ENCODE measurements around the gene DIAPH3. TPM values are rescaled to one million over a fixed set of nuclear protein-coding genes. Genes with fewer than 3 reads are reported as not detected.

Gene DIAPH3
- total and polyA plus RNA-seq, 2 donors (not counting 1 experiment from before 2014, with no cell fraction given): 0.03 to 0.10 TPM

DNA sequence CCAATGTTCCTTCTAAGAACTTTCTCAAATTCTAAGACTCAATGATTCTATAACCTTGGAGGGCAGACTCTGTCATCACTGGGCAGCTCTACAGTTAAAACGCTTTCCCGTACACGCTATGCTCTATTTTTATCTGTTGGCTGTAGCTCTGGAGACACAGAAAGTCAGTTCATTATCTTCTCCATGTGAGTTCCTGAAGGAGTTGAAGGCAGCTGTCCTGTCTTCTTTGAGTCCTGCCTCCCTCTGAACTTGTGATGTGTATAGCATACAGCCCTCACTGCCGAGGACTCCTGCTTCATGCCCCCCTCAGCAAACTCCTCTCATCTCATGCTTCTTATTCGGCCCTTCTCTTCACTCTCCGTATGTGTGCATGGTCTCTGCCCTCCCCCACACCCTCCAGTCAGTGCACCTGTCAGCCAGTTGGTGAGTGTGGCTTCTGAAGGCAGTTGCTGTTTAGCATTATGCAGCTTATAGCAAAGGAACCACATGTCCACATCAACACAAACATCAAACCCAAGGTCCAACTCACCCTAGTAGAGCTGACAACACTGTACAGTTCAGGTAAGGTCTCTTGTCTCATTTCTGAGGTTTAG lies 504.9 kb downstream of the DIAPH3 start:
- H3K27me3 ChIP-seq (replicated peaks in 1 of 4; ENCODE audit: control extremely low read depth in 1 of 4, control insufficient read depth in 3 of 4, insufficient read depth in 4 of 4, low read length in 3 of 4): no peaks in the 10 kb centered on the region
- H4K20me1 ChIP-seq (ENCODE audit: control insufficient read depth, insufficient read depth, low read length, poor library complexity, severe bottlenecking): no peaks in the 10 kb centered on the region
- no peak for DNase-seq
- H3K79me2 ChIP-seq (ENCODE audit: control insufficient read depth, insufficient read depth, low read length): no peaks in the 10 kb centered on the region
- H3K9me3 ChIP-seq (ENCODE audit: control extremely low read depth in 1 of 3, control insufficient read depth in 2 of 3, insufficient read depth in 1 of 3, low read length in 2 of 3): no peaks in the 10 kb centered on the region
- H3K9ac ChIP-seq (ENCODE audit: low read length): no peak overlapping the region
- H3K36me3 ChIP-seq (replicated peaks in 1 of 2; ENCODE audit: control extremely low read depth in 1 of 2, control insufficient read depth in 1 of 2, extremely low read depth in 1 of 2, insufficient read depth in 2 of 2, low read length in 1 of 2): no peaks in the 10 kb centered on the region
- no peak overlapping the region for H3K27ac ChIP-seq (ENCODE audit: low read length in 2 of 2)
- Mint-ChIP-seq H3K4me3 (no peak overlapping the region), H3K4me1 (no peaks in the 10 kb centered on the region), H3K27me3 (no peaks in the 10 kb centered on the region), H3K27ac (no peak overlapping the region), H3K9me3 (ENCODE audit: insufficient read depth) (no peaks in the 10 kb centered on the region)
- intact Hi-C loops (cut with micrococcal nuclease): no loop called here
- no peak for TF ChIP-seq EZH2 (IDR thresholded peaks at IDR 0.05; ENCODE audit: borderline replicate concordance, insufficient read depth, low read depth, low read length, poor library complexity, severe bottlenecking)
- TF ChIP-seq, protein P1, sequence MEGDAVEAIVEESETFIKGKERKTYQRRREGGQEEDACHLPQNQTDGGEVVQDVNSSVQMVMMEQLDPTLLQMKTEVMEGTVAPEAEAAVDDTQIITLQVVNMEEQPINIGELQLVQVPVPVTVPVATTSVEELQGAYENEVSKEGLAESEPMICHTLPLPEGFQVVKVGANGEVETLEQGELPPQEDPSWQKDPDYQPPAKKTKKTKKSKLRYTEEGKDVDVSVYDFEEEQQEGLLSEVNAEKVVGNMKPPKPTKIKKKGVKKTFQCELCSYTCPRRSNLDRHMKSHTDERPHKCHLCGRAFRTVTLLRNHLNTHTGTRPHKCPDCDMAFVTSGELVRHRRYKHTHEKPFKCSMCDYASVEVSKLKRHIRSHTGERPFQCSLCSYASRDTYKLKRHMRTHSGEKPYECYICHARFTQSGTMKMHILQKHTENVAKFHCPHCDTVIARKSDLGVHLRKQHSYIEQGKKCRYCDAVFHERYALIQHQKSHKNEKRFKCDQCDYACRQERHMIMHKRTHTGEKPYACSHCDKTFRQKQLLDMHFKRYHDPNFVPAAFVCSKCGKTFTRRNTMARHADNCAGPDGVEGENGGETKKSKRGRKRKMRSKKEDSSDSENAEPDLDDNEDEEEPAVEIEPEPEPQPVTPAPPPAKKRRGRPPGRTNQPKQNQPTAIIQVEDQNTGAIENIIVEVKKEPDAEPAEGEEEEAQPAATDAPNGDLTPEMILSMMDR (IDR thresholded peaks at IDR 0.05): no peak
- H3K4me2 ChIP-seq (replicated peaks; ENCODE audit: low read depth, low read length, poor library complexity, severe bottlenecking): no peak overlapping the region
- H3K4me1 ChIP-seq (ENCODE audit: control insufficient read depth in 2 of 2, insufficient read depth in 2 of 2, low read length in 2 of 2): no peaks in the 10 kb centered on the region
- no peak overlapping the region for H2AFZ ChIP-seq (ENCODE audit: insufficient read depth, low read depth, low read length, poor library complexity, severe bottlenecking)
- ChIA-PET CTCF (no interaction called here), POLR2A (no interaction called here)
- no peak overlapping the region for H3K4me3 ChIP-seq (ENCODE audit: control extremely low read depth in 1 of 5, extremely low read depth in 1 of 5, insufficient read depth in 1 of 5, low read depth in 2 of 5, low read length in 4 of 5)
- ATAC-seq (ENCODE audit: low read depth): no peak
- 93% methylated on average over 3 of the region's 6 CpGs for WGBS (ENCODE audit: insufficient coverage)

DNA sequence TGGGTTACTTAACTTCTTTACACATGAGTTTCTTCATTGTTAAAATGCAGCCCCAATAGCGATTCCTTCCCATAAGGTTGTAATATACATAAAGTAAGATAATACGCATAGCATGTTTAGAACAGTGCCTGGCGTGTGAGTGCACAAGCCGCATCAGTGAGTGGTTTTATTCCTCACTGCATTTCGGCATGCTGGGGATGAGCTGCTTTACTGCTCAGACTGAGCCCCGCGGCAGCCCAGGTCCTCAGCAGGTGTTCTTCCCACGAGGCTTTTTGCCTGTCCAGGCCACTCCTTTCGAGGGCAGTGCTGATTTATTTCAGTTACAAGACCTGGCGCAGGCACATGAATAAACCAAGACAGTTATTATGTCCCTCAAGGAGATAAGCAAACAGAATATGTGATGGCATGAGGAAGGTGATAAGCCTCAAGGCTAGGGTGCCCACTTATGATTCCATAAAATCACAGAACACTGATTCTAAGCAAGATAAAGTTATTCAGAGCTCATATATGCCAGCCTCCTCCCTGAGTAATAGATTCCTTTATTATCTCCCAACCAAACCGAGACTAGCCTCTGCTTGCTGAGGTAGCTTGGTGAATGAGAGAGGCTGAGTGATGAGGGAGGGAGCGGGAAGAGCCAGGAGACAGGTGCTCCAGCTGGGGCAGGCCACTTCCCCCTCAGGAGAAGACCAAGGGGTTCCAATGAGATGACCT lies 505.5 kb downstream of the DIAPH3 start:
- ATAC-seq (ENCODE audit: low read depth): no peak
- 91% methylated on average over 8 of the region's 12 CpGs for WGBS (ENCODE audit: insufficient coverage)

More for the DNA sequence above, 505.5 kb downstream of the DIAPH3 start:
- no peak for DNase-seq
- no peaks in the 10 kb centered on the region for H3K4me1 Mint-ChIP-seq
- no peaks in the 10 kb centered on the region for H3K4me1 ChIP-seq (ENCODE audit: control insufficient read depth in 2 of 2, insufficient read depth in 2 of 2, low read length in 2 of 2)
- no peaks in the 10 kb centered on the region for H3K79me2 ChIP-seq (ENCODE audit: control insufficient read depth, insufficient read depth, low read length)
- no peak overlapping the region for H3K4me3 Mint-ChIP-seq
- no peak overlapping the region for H3K27ac Mint-ChIP-seq
- no peaks in the 10 kb centered on the region for H3K9me3 Mint-ChIP-seq (ENCODE audit: insufficient read depth)
- H2AFZ ChIP-seq (ENCODE audit: insufficient read depth, low read depth, low read length, poor library complexity, severe bottlenecking): no peak overlapping the region
- TF ChIP-seq, protein P1 (IDR thresholded peaks at IDR 0.05): no peak
- no peak for TF ChIP-seq EZH2 (IDR thresholded peaks at IDR 0.05; ENCODE audit: borderline replicate concordance, insufficient read depth, low read depth, low read length, poor library complexity, severe bottlenecking)
- H3K36me3 ChIP-seq (replicated peaks in 1 of 2; ENCODE audit: control extremely low read depth in 1 of 2, control insufficient read depth in 1 of 2, extremely low read depth in 1 of 2, insufficient read depth in 2 of 2, low read length in 1 of 2): no peaks in the 10 kb centered on the region
- no peaks in the 10 kb centered on the region for H3K27me3 ChIP-seq (replicated peaks in 1 of 4; ENCODE audit: control extremely low read depth in 1 of 4, control insufficient read depth in 3 of 4, insufficient read depth in 4 of 4, low read length in 3 of 4)
- ChIA-PET POLR2A (no interaction called here), CTCF (no interaction called here)
- no peaks in the 10 kb centered on the region for H3K9me3 ChIP-seq (ENCODE audit: control extremely low read depth in 1 of 3, control insufficient read depth in 2 of 3, insufficient read depth in 1 of 3, low read length in 2 of 3)
- H3K9ac ChIP-seq (ENCODE audit: low read length): no peak overlapping the region
- no peak overlapping the region for H3K4me2 ChIP-seq (replicated peaks; ENCODE audit: low read depth, low read length, poor library complexity, severe bottlenecking)
- intact Hi-C loops (cut with micrococcal nuclease): no loop called here
- no peak overlapping the region for H3K27ac ChIP-seq (ENCODE audit: low read length in 2 of 2)
- no peak overlapping the region for H3K4me3 ChIP-seq (ENCODE audit: control extremely low read depth in 1 of 5, extremely low read depth in 1 of 5, insufficient read depth in 1 of 5, low read depth in 2 of 5, low read length in 4 of 5)
- no peaks in the 10 kb centered on the region for H3K27me3 Mint-ChIP-seq
- no peaks in the 10 kb centered on the region for H4K20me1 ChIP-seq (ENCODE audit: control insufficient read depth, insufficient read depth, low read length, poor library complexity, severe bottlenecking)
